ENCODE measurements around the gene CILP.
A peak's percentile ranks its signal among the peaks of the same experiment; 100 is the strongest.
"Not testable (repeated sequence)": the region's sequence is repeated elsewhere in the genome, so short reads cannot be mapped to it uniquely, and the experiment has no call there.

Gene CILP, protein sequence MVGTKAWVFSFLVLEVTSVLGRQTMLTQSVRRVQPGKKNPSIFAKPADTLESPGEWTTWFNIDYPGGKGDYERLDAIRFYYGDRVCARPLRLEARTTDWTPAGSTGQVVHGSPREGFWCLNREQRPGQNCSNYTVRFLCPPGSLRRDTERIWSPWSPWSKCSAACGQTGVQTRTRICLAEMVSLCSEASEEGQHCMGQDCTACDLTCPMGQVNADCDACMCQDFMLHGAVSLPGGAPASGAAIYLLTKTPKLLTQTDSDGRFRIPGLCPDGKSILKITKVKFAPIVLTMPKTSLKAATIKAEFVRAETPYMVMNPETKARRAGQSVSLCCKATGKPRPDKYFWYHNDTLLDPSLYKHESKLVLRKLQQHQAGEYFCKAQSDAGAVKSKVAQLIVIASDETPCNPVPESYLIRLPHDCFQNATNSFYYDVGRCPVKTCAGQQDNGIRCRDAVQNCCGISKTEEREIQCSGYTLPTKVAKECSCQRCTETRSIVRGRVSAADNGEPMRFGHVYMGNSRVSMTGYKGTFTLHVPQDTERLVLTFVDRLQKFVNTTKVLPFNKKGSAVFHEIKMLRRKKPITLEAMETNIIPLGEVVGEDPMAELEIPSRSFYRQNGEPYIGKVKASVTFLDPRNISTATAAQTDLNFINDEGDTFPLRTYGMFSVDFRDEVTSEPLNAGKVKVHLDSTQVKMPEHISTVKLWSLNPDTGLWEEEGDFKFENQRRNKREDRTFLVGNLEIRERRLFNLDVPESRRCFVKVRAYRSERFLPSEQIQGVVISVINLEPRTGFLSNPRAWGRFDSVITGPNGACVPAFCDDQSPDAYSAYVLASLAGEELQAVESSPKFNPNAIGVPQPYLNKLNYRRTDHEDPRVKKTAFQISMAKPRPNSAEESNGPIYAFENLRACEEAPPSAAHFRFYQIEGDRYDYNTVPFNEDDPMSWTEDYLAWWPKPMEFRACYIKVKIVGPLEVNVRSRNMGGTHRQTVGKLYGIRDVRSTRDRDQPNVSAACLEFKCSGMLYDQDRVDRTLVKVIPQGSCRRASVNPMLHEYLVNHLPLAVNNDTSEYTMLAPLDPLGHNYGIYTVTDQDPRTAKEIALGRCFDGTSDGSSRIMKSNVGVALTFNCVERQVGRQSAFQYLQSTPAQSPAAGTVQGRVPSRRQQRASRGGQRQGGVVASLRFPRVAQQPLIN

DNA sequence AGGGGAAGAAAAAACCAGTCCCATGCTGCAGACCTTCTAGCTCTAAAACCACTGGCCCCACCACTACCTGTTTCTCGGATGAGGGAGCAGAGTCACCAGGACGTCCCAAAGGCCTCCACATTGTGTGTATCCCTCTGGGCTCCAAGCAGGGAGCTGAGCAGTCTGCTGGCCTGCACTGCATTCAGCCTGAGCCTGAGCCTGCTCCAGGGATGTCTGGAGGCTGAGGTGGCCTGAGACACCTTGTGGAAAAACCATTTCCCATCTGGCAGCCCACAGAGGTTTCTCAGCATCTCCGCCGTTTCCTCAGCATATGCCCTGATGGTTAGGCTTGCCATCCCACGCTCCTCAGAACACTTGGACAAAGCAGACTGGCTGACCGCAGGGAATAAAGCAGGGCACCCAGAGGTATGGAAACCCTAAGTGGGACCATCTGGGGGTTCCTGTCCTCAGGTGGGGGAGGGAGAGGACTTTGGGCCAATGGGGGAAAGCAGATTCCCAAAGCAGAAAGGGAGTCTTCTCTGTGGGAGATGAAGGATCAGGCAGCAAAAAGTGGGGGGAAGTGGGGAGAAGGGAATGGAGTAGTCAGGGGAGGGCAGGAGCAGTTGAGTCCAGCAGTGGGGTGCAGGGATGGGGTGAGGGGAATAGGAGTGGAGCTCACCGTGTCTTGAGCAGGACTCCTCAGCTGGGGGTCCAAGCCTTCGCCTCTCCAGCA is at the start of gene CILP:
Gene CILP (minus strand): TSS at position 704 of the 712 bp plus-strand sequence. CDS start 1,718 bp downstream, outside the sequence.
- no peak for DNase-seq

DNA sequence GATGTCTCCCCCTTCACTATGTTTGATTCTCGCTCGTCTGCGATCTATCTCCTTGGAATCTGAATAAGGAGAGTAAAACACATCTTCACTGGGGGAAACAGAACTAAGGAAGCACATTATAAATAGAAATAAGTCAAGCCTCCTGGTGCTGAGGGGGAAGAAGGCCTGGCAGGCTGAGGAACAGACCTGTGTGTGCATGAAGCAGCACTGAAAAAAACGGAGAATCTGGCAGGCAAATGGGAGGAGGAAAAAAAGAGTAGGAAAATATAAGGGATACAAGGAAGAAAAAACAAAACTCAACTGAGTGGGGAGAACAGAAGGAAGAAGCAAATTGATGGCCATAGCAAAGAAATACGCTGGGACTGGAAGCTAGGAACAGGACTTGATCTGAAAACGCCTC is 49.7 kb upstream of the CILP start:
- DNase-seq, result peak in 1 of 2 donors; percentile 2

DNA sequence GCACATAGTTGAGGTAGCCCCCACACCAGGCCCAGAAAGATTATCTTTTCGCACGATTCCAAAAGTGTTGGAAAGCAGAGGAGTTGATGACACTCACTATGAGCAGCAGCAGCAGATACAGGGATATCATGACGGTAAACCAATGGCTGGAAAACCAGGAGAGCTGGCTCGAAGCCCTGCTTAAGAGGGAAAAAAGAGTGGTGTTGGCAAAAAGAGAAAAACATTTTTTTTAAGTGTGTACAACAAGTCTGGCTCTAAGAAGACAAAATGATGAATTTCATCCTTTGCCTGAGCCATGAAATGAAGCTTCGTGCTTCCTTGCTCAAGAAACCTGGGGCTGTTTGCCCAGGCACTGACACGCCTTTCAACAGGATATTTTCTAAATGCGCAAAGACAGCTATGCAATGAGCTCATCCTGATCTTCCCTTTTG is 48.1 kb upstream of the CILP start:
- peak in 1 of 2 donors; percentile 1 for DNase-seq

DNA sequence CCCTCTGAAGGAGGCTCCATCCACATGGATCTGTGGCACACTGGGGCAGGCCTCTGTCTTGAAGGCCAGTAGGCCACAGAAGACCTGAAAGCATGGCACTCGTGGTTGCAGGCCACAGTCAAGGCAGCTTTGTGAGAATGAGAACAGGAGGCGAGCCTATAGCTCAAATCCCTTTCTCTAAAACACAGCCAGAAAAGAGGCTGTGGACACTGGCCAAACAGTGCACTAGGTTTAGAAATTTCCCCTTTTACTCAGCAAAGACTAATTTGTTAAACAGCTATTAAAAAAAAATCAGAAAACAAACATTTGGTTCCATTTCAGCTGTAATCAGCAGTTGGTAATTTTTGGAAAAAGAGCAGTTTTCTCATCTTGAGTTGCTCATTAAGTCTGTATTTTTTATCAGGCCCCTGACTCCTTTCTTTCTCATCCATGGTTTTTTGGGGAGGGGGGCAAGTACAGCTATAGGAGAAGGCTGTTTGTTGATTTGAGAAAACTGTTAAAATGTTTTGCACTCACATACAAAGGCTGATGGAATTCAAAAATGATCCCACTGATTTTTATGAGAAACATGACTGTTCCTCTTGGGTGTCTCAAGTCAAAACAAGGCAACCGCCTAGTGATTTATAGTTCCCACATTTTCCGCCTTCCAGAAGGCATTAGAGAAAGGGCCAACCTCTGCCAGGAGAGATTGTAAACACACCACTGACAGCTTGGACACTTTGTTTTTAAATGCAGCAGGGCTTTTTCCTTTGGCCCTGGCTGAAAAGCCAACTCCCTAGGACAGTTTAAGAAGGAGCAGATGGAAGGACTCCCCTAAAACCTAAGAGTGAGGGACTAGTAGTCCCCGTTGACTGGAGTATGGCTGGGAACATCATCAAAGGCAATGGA is 47.3 kb upstream of the CILP start:
- no peak for DNase-seq

DNA sequence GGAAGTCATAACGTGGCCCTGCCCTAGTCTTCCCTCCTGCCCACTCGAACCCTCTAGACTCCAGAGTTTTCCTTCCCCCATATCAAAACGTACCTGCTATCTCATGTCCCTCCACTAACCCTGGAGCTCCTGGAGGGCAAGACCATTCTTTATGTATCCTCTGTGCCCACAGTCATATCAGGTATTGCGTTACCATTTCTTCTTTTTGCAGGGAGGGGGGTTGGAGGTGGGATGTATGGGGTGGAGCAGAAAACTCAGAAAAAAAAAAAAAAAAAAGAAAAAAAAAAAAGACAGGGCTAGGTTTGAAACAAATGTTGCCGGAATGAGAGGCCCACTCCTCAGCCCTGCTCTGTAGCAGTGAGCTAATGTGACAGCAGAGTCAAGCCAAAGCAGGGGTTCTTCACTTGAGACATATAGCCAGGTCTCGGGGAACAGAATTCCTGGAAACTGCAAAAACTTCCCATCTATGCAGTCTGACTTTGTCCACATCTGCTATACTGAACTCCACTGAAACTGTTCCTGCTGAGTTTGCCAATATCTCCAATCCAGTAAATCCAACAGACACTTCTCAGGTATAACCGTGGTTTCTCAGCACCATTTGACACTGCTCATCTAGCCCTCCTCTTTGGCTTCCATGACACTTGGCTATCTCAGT is 44.3 kb upstream of the CILP start:
- no peak for DNase-seq

DNA sequence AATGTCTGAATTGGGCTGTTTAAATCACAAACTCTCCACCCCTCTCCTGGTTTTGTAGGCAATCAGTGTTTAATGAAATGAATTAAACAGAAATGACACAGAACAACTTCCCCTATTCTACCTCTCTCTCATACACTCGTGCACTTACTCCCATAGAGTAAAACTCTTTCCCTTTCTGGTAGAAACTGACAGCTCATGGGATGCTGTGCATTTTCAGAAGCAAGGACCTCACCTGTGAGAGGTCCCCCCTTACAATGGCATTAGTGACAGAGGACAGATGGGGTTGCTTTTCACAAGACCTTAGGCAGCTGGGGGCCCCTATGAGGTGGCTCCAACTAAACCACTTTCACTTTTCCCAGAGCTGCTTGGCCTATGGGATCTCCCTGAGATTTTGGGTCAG is 43.5 kb upstream of the CILP start:
- DNase-seq, result no peak

DNA sequence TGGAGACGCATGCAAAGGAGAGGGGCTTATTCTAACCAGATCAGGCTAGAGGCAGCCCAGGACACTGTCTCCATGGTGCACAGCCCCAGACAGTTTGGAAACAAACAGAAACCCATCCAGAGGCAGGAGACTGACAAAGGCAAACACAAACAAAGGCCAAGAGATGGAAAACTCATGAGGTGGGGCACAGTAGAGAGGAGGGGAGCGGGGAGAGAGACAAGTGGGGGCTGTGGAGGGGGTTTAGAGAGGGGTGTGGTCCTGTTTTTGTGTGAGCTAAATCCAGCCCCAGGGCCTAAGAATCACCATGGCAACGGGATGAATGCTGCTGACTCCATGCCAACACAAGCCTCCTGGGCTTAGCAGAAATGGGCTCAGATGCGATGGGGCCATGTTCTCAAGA is 43.1 kb upstream of the CILP start:
- DNase-seq, result no peak

DNA sequence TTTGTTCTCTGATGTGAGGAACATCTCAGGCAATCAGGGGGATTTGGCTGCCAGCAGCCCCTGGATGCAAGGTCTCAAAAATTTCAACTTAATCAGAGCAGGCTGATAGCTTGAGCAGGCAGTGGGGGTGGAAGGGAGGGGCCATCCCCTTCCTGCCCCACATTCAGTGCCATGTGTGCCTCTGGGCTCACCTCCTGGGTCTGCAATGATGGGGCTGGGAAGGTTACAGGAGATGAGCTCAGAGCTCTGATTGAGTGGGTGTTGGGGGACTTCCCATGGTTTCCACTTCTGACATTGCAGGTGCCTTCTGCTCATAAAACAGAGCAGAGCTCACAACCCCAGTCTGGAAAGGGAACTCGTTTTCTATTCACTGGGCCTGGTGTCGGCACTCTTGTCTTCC is 38.4 kb upstream of the CILP start:
- no peak for DNase-seq

DNA sequence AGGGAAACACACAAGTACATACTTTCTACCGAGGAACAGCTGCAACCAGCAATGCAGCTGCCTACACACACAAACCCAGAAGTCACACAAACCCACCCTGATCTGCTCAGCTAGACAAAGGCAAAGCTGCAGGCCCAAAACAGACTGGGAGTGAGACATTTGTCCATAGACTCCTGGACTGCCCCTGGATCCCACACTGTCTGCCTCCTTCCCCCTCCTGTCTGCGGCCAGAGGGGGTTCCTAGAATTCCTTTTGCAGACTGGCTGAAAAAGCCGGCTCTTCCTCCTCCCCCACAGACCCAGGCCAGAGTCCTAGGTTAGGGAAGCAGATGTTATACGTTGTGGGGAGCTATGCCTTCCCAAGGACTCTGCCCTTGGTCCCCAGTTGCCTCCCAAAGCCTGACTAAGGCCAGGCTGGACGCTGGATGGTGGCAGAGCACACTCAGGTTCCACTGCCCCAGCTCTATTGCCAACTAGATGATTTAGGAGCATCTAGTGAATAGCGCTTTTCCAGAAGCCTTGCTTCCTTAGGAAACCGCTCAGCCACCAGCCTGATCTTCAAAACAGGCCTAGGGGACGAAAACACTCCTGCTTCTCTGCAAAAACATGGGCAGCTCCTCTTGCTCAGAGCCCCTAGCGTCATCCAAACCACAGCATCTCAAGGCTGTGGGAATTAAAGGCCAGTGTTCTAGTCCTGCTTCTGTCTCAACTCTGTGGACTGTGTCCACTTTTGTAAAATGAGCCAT is 37.4 kb upstream of the CILP start:
- DNase-seq, result no peak

DNA sequence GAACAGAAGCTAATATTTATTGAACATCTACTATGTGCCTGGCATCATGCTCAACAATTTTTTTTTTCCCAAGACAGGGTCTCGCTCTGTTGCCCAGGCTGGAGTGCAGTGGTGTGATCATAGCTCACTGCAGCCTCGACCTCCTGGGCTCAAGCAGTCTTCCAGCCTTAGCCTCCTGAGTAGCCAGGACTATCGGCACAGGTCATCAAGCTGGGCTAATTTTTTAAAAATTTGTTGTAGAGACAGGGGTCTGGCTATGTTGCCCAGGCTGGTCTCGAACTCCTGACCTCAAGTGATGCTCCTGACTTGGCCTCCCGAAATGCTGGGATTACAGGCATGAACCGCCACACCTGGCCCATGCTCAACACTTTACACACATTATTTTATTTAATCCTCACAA is 35.7 kb upstream of the CILP start:
- no peak for DNase-seq

DNA sequence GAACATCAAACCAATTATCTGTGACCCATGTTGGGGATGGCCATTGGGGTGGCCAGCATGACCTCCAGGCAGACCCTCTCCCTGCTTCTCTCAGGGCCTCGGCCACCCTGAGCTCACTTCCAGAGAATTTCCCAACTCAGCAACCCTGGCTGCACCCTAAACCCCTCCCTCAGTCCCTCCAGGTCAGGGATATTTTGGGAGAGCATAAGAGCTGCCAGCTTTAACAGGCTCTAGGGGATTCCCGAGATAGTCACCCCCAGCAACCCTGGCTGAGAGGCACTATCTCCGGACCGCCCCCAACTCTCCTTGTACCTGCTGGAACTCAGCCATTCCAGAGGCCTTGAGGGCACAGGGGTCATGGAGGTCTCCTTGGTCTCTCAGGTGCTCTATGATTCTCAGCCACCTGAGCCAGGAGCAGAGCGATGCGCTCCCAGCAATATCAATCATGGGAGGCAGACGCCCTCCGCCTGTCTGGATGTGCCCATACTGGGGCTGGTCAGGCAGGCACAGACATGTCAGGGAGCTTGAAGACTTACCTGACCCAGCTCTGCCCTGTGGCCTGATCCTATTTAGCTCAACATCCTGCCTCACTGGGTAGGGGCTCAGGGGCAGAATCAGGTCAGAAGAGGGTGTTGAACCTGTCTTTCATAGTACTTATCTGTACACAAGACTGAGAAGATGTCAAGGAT is 34.9 kb upstream of the CILP start:
- no peak for DNase-seq

DNA sequence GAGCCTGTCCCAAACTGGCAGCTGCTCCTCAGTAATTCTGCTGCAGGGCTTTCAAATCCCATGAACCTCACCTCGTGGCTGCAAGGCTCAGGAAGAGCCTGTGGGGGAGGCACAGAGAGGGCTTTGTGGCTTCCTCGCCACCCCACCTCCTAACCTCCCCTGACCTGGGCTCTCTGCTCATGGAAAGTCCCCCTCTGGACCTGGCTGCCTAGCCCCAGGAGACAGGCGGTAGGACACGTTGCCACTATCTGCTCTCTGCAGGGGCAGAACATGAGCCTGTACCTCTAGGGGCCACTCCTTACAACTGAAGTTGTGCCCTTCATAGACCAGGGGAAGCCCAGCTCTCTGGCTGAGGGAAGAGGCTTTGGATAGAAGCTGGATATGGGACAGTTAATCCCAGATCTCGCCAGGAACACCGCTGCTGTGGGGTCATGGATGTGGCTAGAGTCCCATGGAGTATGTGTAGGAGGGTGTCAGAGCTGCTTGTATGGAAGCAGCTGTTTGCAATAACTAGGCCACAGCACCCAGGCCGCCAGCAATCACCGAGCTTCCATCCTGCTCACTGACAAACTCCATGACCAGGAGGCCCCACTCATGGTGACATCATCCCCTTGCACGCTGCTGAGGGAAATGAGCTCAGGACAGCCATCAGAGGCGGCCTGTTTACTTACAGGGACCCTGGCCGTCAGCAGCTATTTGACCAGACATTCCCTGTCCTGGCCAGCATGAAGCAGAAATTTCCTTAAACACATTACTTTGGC is 34.0 kb upstream of the CILP start:
- no peak for DNase-seq

DNA sequence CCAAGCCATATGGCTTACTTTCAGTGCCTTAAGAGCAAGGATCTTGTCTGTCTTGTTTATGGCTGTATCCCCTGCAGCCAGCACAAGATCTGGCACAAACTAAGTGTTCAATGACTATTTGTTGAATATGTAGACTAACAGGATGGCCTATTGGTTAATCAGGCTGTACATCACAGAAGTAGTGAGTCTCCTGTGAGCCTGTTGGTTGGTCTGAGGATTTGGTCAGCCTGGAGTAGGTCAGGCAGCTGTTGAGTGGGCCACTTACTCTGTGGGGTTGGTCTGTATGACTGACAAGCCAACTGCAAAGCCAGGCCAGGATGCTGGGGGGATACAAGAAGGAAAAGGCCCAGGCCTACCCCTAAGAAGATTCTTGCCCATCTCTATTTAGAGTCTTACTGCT is 33.4 kb upstream of the CILP start:
- DNase-seq, result no peak

DNA sequence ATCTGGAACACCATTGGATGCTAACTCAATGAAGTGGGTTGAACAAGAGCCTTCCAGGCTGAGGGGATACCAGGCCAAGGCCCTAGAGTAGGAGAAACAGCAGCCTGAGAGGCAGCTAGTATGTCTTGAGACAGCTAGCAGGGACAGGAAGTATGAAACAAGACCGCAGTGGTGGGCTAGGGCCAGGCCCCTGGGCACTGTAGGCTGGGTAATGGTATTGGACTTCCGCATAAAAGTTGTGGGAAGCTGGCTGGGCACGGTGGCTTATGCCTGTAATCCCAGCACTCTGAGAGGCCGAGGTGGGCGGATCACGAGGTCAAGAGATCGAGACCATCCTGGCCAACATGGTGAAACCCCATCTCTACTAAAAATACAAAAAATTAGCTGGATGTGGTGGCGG is 25.2 kb upstream of the CILP start:
- DNase-seq, result not testable (repeated sequence)

DNA sequence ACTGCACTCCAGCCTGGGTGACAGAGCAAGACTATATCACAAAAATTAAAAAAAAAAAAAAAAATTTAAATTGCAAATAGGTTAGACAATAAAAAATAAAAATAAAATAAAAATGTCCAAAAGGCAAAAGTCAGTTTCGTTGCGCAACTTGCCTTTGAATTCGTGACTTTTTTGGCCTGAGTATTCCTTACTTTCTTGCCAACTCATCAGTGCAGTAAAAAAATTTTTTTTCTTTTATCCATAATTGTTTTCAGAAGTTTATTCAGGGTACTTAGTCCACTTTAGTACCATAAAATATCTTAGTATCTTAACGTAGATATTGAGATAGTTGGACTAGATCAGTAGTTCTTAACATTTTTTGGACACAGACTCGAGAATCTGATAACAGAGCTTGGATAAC is 22.4 kb upstream of the CILP start:
- no peak for DNase-seq

DNA sequence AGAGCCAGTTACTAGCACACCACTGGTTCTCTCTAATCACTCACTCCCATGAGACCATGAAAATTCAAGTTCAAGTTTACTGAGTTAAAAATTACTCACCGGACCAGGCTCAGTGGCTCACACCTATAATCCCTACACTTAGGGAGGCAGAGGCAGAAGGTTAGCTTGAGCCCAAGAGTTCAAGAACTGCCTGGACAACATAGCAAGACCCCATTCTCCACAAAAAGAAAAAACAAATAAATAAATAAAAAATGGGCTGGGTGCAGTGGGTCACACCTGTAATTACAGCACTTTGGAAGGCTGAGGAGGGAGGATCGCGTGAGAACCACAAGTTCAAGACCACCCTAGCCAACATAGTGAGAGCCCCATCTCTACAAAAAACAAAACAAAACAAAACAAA is 21.2 kb upstream of the CILP start:
- DNase-seq, result no peak

DNA sequence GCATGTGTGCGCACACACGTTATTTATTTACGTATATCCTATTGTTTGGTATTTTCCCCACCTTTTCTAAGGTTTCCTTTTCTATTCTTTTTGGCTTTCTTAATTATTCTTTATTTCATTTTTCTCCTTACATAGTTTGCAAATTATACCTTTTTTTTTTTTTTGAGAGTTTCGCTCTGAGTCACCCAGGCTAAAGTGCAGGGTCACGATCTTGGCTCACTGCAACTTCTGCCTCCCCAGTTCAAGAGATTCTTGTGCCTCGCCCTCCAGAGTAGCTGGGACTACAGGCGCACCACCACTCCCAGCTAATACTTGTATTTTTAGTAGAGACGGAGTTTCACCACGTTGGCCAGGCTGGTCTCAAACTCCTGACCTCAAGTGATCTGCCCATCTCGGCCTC is 20.0 kb upstream of the CILP start:
- no peak for DNase-seq

DNA sequence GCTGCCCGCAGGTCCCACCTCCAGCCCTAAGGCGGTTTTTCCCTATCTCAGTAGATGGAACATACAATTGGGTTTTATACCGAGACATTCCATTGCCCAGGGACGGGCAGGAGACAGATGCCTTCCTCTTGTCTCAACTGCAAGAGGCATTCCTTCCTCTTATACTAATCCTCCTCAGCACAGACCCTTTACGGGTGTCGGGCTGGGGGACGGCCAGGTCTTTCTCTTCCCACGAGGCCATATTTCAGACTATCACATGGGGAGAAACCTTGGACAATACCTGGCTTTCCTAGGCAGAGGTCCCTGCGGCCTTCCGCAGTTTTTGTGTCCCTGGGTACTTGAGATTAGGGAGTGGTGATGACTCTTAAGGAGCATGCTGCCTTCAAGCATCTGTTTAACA is 15.6 kb upstream of the CILP start:
- DNase-seq, result not testable (repeated sequence)

DNA sequence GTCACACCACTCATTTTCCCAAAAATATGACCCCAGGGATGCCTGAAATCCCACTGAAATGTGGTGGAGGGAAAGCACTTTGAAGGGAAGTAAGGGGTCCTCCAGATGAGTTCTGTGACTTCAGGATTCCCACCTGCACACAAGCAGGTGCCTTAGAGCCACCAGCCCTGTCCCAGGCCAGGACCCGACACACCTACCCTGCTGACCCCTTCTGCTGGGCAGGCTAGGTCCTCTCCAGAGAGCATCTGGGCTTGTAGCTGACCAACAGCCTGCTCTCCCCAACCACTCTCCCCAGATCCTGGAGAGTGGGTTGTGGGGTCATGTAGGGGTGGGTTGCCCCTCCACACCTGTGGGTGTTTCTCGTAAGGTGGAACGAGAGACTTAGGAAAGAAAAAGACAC is 14.9 kb upstream of the CILP start:
- no peak for DNase-seq
